K562 (cell line): ENCODE results near the gene PDGFA. TPM values are rescaled to one million over a fixed set of nuclear protein-coding genes. Genes with fewer than 3 reads are reported as not detected.

Source experiments
- ELF2 ChIP-seq: fragments of 250-450 bp; sonication (Bioruptor Pico); IDR thresholded peaks from 2 replicates; pipeline ENCODE4 v1.5.0; 2021; ENCODE audit warnings: mild to moderate bottlenecking
- FOXP1 ChIP-seq: sonication (generic); formaldehyde crosslinking; IDR thresholded peaks from 2 replicates; pipeline ENCODE4 v1.8.0; 2022; ENCODE audit warnings: mild to moderate bottlenecking, missing genetic modification reagents
- KDM5B ChIP-seq: fragments of 200-600 bp; sonication (generic); IDR thresholded peaks from 2 replicates; pipeline ENCODE4 v1.6.1; 2012; ENCODE audit warnings: low read depth, mild to moderate bottlenecking, moderate library complexity, low read length, control low read depth, inconsistent platforms; ENCODE audit not compliant: insufficient replicate concordance
- MIER1 ChIP-seq: fragments of 450-650 bp; IDR thresholded peaks from 2 replicates; pipeline ENCODE4 v1.6.1; 2016; ENCODE audit warnings: antibody characterized with exemption, mild to moderate bottlenecking, low read depth
- MYC ChIP-seq, 2 experiments: fragments of 250-450 bp in 1 of 2; sonication (Bioruptor Pico) in 1 of 2; IDR thresholded peaks; 2 replicates each; pipeline versions ENCODE4 v1.5.1 to v1.6.1; 2012 to 2021; ENCODE audit warnings: low read depth in 2 of 2, borderline replicate concordance in 1 of 2, improper control_type of control experiment in 1 of 2, low read length in 1 of 2, mild to moderate bottlenecking in 1 of 2, moderate library complexity in 1 of 2
- NELFE ChIP-seq: IDR thresholded peaks from 2 replicates; pipeline ENCODE4 v1.6.1; 2011; ENCODE audit warnings: mild to moderate bottlenecking; ENCODE audit not compliant: insufficient read depth, insufficient read length
- NFXL1 ChIP-seq: fragments of 450-650 bp; formaldehyde crosslinking; IDR thresholded peaks from 2 replicates; pipeline ENCODE4 v1.4.0; 2021; ENCODE audit warnings: mild to moderate bottlenecking
- RHOXF2B ChIP-seq: fragments of 250-450 bp; sonication (Bioruptor Pico); conservative IDR thresholded peaks from 2 replicates; pipeline ENCODE4 v1.5.1; 2021
- RNF2 ChIP-seq: sonication (generic); IDR thresholded peaks from 2 replicates; pipeline ENCODE4 v1.6.1; 2016
- SMARCB1 ChIP-seq: IDR thresholded peaks from 2 replicates; pipeline ENCODE4 v1.6.1; 2011; ENCODE audit warnings: improper control_type of control experiment, low read depth; ENCODE audit not compliant: insufficient read length
- ZBTB5 ChIP-seq: fragments of 450-650 bp; IDR thresholded peaks from 2 replicates; pipeline ENCODE4 v1.6.1; 2017; ENCODE audit warnings: antibody characterized with exemption
- ZNF316 ChIP-seq: fragments of 450-650 bp; IDR thresholded peaks from 2 replicates; pipeline ENCODE4 v1.6.1; 2016
- polyA plus RNA-seq, 8 experiments: library from polyadenylated mRNA; depleted of rRNA in 4 of 8; stranded (reverse) in 5 of 8; unstranded in 3 of 8; fragments of >200 nt; fragmentation: Nextera tagmentation in 2 of 8; fragmentation: Illumina TruSeq in 1 of 8; extraction: Ambion mirVana in 2 of 8; extraction: Trizol in 1 of 8; gene quantifications; 2 replicates each; pipeline versions ENCODE4 v1.2.1 to v1.2.3, GENCODE V29; 2011 to 2014; ENCODE audit warnings: inconsistent platforms in 1 of 8, missing spikeins in 1 of 8
- total RNA-seq, 7 experiments: library from RNA; depleted of rRNA in 6 of 7; stranded (reverse); fragments of >200 nt in 6 of 7; fragmentation: Illumina TruSeq in 2 of 7; extraction: Trizol in 2 of 7; gene quantifications; 2 replicates each; pipeline versions ENCODE4 v1.2.1 to v1.2.3, GENCODE V29; 2011 to 2021; ENCODE audit warnings: low replicate concordance in 1 of 7

The PDGFA gene
- total and polyA plus RNA-seq, 9 of the 15 experiments (the other 6 are each of a cell fraction or from before 2014, with no cell fraction given): 2.5 to 10.2 (median 4.6) TPM

GRCh38 chr7:553636-554111 is 34.0 kb upstream of the PDGFA start (continued):
- no peak for TF ChIP-seq ZBTB5
- no peak for TF ChIP-seq MIER1
- TF ChIP-seq MYC (IDR thresholded peaks at IDR 0.05; ENCODE audit: low read depth, low read length): no peak
- no peak for TF ChIP-seq MYC (CRISPR knock-in tag; IDR thresholded peaks at IDR 0.05; ENCODE audit: borderline replicate concordance, low read depth)
- no peak for TF ChIP-seq RNF2
- no peak for TF ChIP-seq NELFE
- TF ChIP-seq FOXP1 (CRISPR knock-in tag): no peak
- no peak for TF ChIP-seq NFXL1 (CRISPR knock-in tag)
- TF ChIP-seq ZNF316: no peak
- TF ChIP-seq RHOXF2B (CRISPR knock-in tag): no peak
- TF ChIP-seq KDM5B: no peak
- no peak for TF ChIP-seq ELF2 (CRISPR knock-in tag)
- TF ChIP-seq SMARCB1: no peak
